Measurements from ENCODE around the gene RBM43. TPM values are rescaled to one million over a fixed set of nuclear protein-coding genes. Genes with fewer than 3 reads are reported as not detected.
"Not testable (repeated sequence)": the region's sequence is repeated elsewhere in the genome, so short reads cannot be mapped to it uniquely, and the experiment has no call there.

The RBM43 gene
- total RNA-seq, 1 experiment from 2014 or later, result 3.0 TPM

GRCh38 chr2:151238527-151239487 is 22.9 kb downstream of the RBM43 start:
- TSS peak; percentile 79 for BruUV-seq (replicated peaks)
- Mint-ChIP-seq H3K4me1 (ENCODE audit: insufficient read depth, unreplicated experiment) (peaks cover 16% of the 10 kb centered on the region), H3K36me3 (ENCODE audit: insufficient read depth, unreplicated experiment) (no peaks in the 10 kb centered on the region), H3K4me3 (ENCODE audit: unreplicated experiment) (no peak overlapping the region), H3K27ac (ENCODE audit: low read depth, unreplicated experiment) (peak overlapping the region; percentile 40), H3K9me3 (ENCODE audit: unreplicated experiment) (no peaks in the 10 kb centered on the region), H3K27me3 (ENCODE audit: insufficient read depth, unreplicated experiment) (no peaks in the 10 kb centered on the region)
- peak; percentile 78 for DNase-seq (ENCODE audit: unreplicated experiment)
- ChIA-PET POLR2A (interaction anchor here (0.5 to 2.2 kb wide), 9 partner anchors 12 to 760 kb away, joined by 3 to 10 read pairs (median 4); no protein-coding TSS in a partner anchor), CTCF (interaction anchor here (0.6 to 5.0 kb wide), 86 partner anchors 8 to 1667 kb away, joined by 3 to 43 read pairs (median 4); partner anchors contain the start of gene RBM43)
- intact Hi-C loops (cut with micrococcal nuclease), result loop anchor here (1.0 to 5.0 kb wide), 8 partner anchors 188 to 1642 kb away; partner anchors contain the start of gene RND3
- TF ChIP-seq CTCF (IDR thresholded peaks at IDR 0.05; ENCODE audit: unreplicated experiment), result peak; percentile 91

DNA sequence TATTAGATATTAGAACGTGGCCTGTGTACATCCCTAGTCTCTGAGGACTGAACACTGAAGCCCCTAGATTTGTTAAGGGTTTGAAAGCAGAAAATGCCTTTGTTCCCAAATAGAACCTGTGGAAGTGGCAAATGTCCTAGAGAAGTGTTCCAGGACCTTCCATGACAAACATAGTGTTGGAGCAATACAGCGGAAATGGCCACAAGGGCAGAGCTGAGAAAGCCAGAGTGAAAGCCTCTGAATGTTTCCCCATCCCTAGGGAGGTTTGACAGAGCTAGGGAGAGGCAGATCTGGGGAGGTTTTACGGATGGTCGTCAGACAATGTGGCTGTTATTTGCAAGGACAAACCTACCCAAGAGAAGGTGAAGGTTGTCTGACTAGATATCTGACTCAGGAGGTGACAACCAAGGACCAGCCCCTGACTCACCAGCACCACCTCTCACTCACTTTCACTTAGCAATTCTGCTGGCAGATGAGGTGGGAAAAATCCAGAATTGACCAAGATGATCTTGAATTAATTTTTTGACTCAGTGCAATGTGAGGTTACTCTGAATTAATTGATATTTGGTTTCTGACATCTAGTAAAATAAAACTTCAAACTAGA is 24.1 kb downstream of the RBM43 start:
- no peak for TF ChIP-seq CTCF (IDR thresholded peaks at IDR 0.05; ENCODE audit: unreplicated experiment)
- ChIA-PET CTCF (interaction anchor here (0.6 to 5.0 kb wide), 10 partner anchors 9 to 1641 kb away, joined by 3 to 43 read pairs (median 6); no protein-coding TSS in a partner anchor), POLR2A (no interaction called here)
- H3K4me3 Mint-ChIP-seq (ENCODE audit: unreplicated experiment), result no peak overlapping the region
- peaks cover 16% of the 10 kb centered on the region for H3K4me1 Mint-ChIP-seq (ENCODE audit: insufficient read depth, unreplicated experiment)
- H3K9me3 Mint-ChIP-seq (ENCODE audit: unreplicated experiment), result no peaks in the 10 kb centered on the region
- no peaks in the 10 kb centered on the region for H3K27me3 Mint-ChIP-seq (ENCODE audit: insufficient read depth, unreplicated experiment)
- no peaks in the 10 kb centered on the region for H3K36me3 Mint-ChIP-seq (ENCODE audit: insufficient read depth, unreplicated experiment)
- intact Hi-C loops (cut with micrococcal nuclease), result loop anchor here (2.0 to 5.0 kb wide), 5 partner anchors 325 to 1245 kb away; partner anchors contain the start of gene RND3
- DNase-seq (ENCODE audit: unreplicated experiment), result peak; percentile 18
- H3K27ac Mint-ChIP-seq (ENCODE audit: low read depth, unreplicated experiment), result no peak overlapping the region
- no TSS peak for BruUV-seq (replicated peaks)

- DNase-seq (ENCODE audit: unreplicated experiment); H3K27ac Mint-ChIP-seq (ENCODE audit: low read depth, unreplicated experiment); H3K4me3 Mint-ChIP-seq (ENCODE audit: unreplicated experiment); BruUV-seq (replicated peaks); H3K9me3 Mint-ChIP-seq (ENCODE audit: unreplicated experiment); H3K4me1 Mint-ChIP-seq (ENCODE audit: insufficient read depth, unreplicated experiment); H3K27me3 Mint-ChIP-seq (ENCODE audit: insufficient read depth, unreplicated experiment); intact Hi-C loops (cut with micrococcal nuclease); POLR2A ChIA-PET; H3K36me3 Mint-ChIP-seq (ENCODE audit: insufficient read depth, unreplicated experiment): not testable (repeated sequence)
- CTCF ChIA-PET, result interaction anchor here (0.6 kb wide), 1 partner anchor 223 kb away, joined by 4 read pairs; no protein-coding TSS in a partner anchor
These were observed 27.9 kb downstream of the RBM43 start for GRCh38 chr2:151233760-151234159.

- DNase-seq (ENCODE audit: unreplicated experiment); H3K4me3 Mint-ChIP-seq (ENCODE audit: unreplicated experiment); H3K27me3 Mint-ChIP-seq (ENCODE audit: insufficient read depth, unreplicated experiment); H3K9me3 Mint-ChIP-seq (ENCODE audit: unreplicated experiment); H3K36me3 Mint-ChIP-seq (ENCODE audit: insufficient read depth, unreplicated experiment); H3K27ac Mint-ChIP-seq (ENCODE audit: low read depth, unreplicated experiment); intact Hi-C loops (cut with micrococcal nuclease); CTCF ChIA-PET; H3K4me1 Mint-ChIP-seq (ENCODE audit: insufficient read depth, unreplicated experiment); BruUV-seq (replicated peaks); POLR2A ChIA-PET: not testable (repeated sequence)
These were observed 28.4 kb downstream of the RBM43 start for GRCh38 chr2:151233288-151233687.

All from MCF 10A (cell line).